HEK293 (cell line): ENCODE data around the gene METTL3.

Experiments
- HOXA7 ChIP-seq: sonication (generic); formaldehyde crosslinking; IDR thresholded peaks from 2 replicates; pipeline ENCODE4 v1.8.1; 2022; ENCODE audit warnings: missing genetic modification reagents, borderline replicate concordance
- KLF10 ChIP-seq: fragments of 450-650 bp; IDR thresholded peaks from 2 replicates; pipeline ENCODE4 v1.5.1; 2018; ENCODE audit warnings: missing biosample characterization, mild to moderate bottlenecking, missing genetic modification characterization
- MYNN ChIP-seq: fragments of 450-650 bp; formaldehyde crosslinking; IDR thresholded peaks from 2 replicates; pipeline ENCODE4 v1.5.1; 2016; ENCODE audit warnings: missing biosample characterization, missing genetic modification characterization, borderline replicate concordance
- SP2 ChIP-seq: fragments of 450-650 bp; formaldehyde crosslinking; IDR thresholded peaks from 2 replicates; pipeline ENCODE4 v1.5.1; 2016; ENCODE audit warnings: missing biosample characterization, missing genetic modification characterization
- YY2 ChIP-seq: fragments of 450-650 bp; formaldehyde crosslinking; IDR thresholded peaks from 2 replicates; pipeline ENCODE4 v1.5.1; 2016; ENCODE audit warnings: missing biosample characterization, missing genetic modification characterization
- ZBTB1 ChIP-seq: fragments of 450-650 bp; formaldehyde crosslinking; IDR thresholded peaks from 2 replicates; pipeline ENCODE4 v1.5.1; 2016; ENCODE audit warnings: missing biosample characterization, missing genetic modification characterization
- ZBTB48 ChIP-seq: fragments of 450-650 bp; formaldehyde crosslinking; IDR thresholded peaks from 2 replicates; pipeline ENCODE4 v1.5.1; 2016; ENCODE audit warnings: missing biosample characterization, missing genetic modification characterization
- ZFP3 ChIP-seq: fragments of 450-650 bp; formaldehyde crosslinking; IDR thresholded peaks from 2 replicates; pipeline ENCODE4 v1.5.1; 2016; ENCODE audit warnings: low read depth, missing biosample characterization, missing genetic modification characterization
- ZNF112 ChIP-seq: fragments of 450-650 bp; formaldehyde crosslinking; IDR thresholded peaks from 2 replicates; pipeline ENCODE4 v1.5.0; 2017; ENCODE audit warnings: missing biosample characterization, missing genetic modification characterization
- ZNF114 ChIP-seq: fragments of 450-650 bp; formaldehyde crosslinking; IDR thresholded peaks from 2 replicates; pipeline ENCODE4 v1.5.0; 2017; ENCODE audit warnings: missing biosample characterization, missing genetic modification characterization
- ZNF404 ChIP-seq: fragments of 450-650 bp; formaldehyde crosslinking; IDR thresholded peaks from 2 replicates; pipeline ENCODE4 v1.5.1; 2017; ENCODE audit warnings: missing biosample characterization, missing genetic modification characterization
- ZNF521 ChIP-seq: fragments of 450-650 bp; formaldehyde crosslinking; IDR thresholded peaks from 2 replicates; pipeline ENCODE4 v1.5.1; 2017; ENCODE audit warnings: missing biosample characterization, mild to moderate bottlenecking, missing genetic modification characterization
- ZNF530 ChIP-seq: fragments of 450-650 bp; formaldehyde crosslinking; IDR thresholded peaks from 2 replicates; pipeline ENCODE4 v1.5.1; 2016; ENCODE audit warnings: low read depth, missing biosample characterization, missing genetic modification characterization
- ZNF558 ChIP-seq: fragments of 450-650 bp; formaldehyde crosslinking; IDR thresholded peaks from 2 replicates; pipeline ENCODE4 v1.5.1; 2016; ENCODE audit warnings: missing biosample characterization, missing genetic modification characterization
- ZNF621 ChIP-seq: fragments of 450-650 bp; formaldehyde crosslinking; IDR thresholded peaks from 2 replicates; pipeline ENCODE4 v1.5.1; 2017; ENCODE audit warnings: missing biosample characterization, missing genetic modification characterization
- ZNF660 ChIP-seq: fragments of 450-650 bp; IDR thresholded peaks from 2 replicates; pipeline ENCODE4 v1.5.1; 2018; ENCODE audit warnings: missing biosample characterization, mild to moderate bottlenecking, missing genetic modification characterization
- ZNF830 ChIP-seq: fragments of 450-650 bp; IDR thresholded peaks from 2 replicates; pipeline ENCODE4 v1.5.0; 2018; ENCODE audit warnings: missing biosample characterization, missing genetic modification characterization, low read depth, mild to moderate bottlenecking, moderate library complexity
- ZSCAN23 ChIP-seq: fragments of 450-650 bp; formaldehyde crosslinking; IDR thresholded peaks from 2 replicates; pipeline ENCODE4 v1.5.1; 2016; ENCODE audit warnings: missing biosample characterization, missing genetic modification characterization
- TF ChIP-seq, protein P1 (sequence below): fragments of 450-650 bp; formaldehyde crosslinking; IDR thresholded peaks from 2 replicates; pipeline ENCODE4 v1.5.1; 2017; ENCODE audit warnings: missing biosample characterization, missing genetic modification characterization
- TF ChIP-seq, protein P2 (sequence below): fragments of 450-650 bp; formaldehyde crosslinking; IDR thresholded peaks from 2 replicates; pipeline ENCODE4 v1.5.1; 2017; ENCODE audit warnings: missing biosample characterization, missing genetic modification characterization
- TF ChIP-seq, protein P3 (sequence below): IDR thresholded peaks from 2 replicates; pipeline ENCODE4 v1.6.1; 2011; ENCODE audit warnings: mild to moderate bottlenecking, low read depth, low read length, borderline replicate concordance
- TF ChIP-seq, protein P4 (sequence below): fragments of 450-650 bp; formaldehyde crosslinking; IDR thresholded peaks from 2 replicates; pipeline ENCODE4 v1.5.1; 2016; ENCODE audit warnings: missing biosample characterization, missing genetic modification characterization
- TF ChIP-seq, protein P5 (sequence below): fragments of 450-650 bp; formaldehyde crosslinking; IDR thresholded peaks from 2 replicates; pipeline ENCODE4 v1.5.1; 2016; ENCODE audit warnings: missing biosample characterization, missing genetic modification characterization
- TF ChIP-seq, protein P6 (sequence below): fragments of 450-650 bp; formaldehyde crosslinking; IDR thresholded peaks from 2 replicates; pipeline ENCODE4; 2016; ENCODE audit warnings: missing biosample characterization, missing genetic modification characterization
- TF ChIP-seq, protein P7 (sequence below): fragments of 450-650 bp; IDR thresholded peaks from 2 replicates; pipeline ENCODE4 v1.5.1; 2018; ENCODE audit warnings: missing biosample characterization, mild to moderate bottlenecking, missing genetic modification characterization
- TF ChIP-seq, protein P8 (sequence below): fragments of 450-650 bp; formaldehyde crosslinking; IDR thresholded peaks from 2 replicates; pipeline ENCODE4 v1.5.1; 2016; ENCODE audit warnings: missing biosample characterization, missing genetic modification characterization, low read depth

Gene METTL3

DNA sequence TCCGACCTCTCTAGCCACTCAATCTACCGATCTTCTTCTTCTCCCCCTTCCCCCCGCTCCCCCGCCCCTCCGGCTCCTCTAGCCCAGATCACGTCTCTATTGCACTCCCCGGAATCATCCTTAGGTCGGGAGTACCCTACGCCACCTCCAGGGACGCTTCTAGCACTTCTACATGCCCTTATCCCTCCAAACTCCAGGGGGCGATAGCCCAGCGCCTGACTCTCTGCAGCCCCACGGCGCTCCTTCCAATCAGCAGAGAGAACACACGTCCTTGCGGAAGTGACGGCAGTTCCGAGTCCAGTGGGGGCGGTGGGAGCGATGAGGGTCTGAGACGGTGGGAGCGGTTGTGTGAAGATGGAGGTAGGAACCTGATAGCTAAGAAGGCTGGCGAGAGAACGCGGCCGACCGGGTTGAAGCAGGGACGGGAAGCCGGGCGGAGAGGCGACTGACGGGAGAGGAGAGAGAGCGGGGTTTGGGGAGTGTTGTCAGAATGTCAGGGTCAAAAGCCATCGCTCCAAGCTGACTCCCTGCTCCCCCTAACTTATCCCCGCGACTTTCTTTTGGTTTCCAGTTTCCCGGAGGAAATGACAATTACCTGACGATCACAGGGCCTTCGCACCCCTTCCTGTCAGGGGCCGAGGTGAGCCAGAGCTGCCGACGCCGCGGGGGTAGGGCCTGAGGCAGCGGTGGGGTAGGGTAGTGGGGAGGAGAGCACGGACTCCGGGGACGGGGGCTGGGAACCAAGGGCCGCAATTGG lies 34.0 kb downstream of the METTL3 start, which contains the start of the genes RAB2B and TOX4 (continued):
- no peak for TF ChIP-seq ZNF530
- no peak; the same call in 1 of the 2 replicates for TF ChIP-seq ZNF558
- peak; percentile 25; the same call in 1 of the 2 replicates for TF ChIP-seq ZBTB48 (tag by site-specific recombination)
- TF ChIP-seq, protein P1, sequence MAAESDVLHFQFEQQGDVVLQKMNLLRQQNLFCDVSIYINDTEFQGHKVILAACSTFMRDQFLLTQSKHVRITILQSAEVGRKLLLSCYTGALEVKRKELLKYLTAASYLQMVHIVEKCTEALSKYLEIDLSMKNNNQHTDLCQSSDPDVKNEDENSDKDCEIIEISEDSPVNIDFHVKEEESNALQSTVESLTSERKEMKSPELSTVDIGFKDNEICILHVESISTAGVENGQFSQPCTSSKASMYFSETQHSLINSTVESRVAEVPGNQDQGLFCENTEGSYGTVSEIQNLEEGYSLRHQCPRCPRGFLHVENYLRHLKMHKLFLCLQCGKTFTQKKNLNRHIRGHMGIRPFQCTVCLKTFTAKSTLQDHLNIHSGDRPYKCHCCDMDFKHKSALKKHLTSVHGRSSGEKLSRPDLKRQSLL (tag by site-specific recombination): no peak
- TF ChIP-seq YY2 (tag by site-specific recombination): no peak
- TF ChIP-seq, protein P2, sequence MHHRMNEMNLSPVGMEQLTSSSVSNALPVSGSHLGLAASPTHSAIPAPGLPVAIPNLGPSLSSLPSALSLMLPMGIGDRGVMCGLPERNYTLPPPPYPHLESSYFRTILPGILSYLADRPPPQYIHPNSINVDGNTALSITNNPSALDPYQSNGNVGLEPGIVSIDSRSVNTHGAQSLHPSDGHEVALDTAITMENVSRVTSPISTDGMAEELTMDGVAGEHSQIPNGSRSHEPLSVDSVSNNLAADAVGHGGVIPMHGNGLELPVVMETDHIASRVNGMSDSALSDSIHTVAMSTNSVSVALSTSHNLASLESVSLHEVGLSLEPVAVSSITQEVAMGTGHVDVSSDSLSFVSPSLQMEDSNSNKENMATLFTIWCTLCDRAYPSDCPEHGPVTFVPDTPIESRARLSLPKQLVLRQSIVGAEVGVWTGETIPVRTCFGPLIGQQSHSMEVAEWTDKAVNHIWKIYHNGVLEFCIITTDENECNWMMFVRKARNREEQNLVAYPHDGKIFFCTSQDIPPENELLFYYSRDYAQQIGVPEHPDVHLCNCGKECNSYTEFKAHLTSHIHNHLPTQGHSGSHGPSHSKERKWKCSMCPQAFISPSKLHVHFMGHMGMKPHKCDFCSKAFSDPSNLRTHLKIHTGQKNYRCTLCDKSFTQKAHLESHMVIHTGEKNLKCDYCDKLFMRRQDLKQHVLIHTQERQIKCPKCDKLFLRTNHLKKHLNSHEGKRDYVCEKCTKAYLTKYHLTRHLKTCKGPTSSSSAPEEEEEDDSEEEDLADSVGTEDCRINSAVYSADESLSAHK (tag by site-specific recombination): no peak
- TF ChIP-seq ZNF404 (tag by site-specific recombination): no peak
- TF ChIP-seq ZNF112: no peak
- TF ChIP-seq ZNF114 (tag by site-specific recombination): no peak
- TF ChIP-seq, protein P3, sequence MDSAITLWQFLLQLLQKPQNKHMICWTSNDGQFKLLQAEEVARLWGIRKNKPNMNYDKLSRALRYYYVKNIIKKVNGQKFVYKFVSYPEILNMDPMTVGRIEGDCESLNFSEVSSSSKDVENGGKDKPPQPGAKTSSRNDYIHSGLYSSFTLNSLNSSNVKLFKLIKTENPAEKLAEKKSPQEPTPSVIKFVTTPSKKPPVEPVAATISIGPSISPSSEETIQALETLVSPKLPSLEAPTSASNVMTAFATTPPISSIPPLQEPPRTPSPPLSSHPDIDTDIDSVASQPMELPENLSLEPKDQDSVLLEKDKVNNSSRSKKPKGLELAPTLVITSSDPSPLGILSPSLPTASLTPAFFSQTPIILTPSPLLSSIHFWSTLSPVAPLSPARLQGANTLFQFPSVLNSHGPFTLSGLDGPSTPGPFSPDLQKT: no peak
- TF ChIP-seq, protein P4, sequence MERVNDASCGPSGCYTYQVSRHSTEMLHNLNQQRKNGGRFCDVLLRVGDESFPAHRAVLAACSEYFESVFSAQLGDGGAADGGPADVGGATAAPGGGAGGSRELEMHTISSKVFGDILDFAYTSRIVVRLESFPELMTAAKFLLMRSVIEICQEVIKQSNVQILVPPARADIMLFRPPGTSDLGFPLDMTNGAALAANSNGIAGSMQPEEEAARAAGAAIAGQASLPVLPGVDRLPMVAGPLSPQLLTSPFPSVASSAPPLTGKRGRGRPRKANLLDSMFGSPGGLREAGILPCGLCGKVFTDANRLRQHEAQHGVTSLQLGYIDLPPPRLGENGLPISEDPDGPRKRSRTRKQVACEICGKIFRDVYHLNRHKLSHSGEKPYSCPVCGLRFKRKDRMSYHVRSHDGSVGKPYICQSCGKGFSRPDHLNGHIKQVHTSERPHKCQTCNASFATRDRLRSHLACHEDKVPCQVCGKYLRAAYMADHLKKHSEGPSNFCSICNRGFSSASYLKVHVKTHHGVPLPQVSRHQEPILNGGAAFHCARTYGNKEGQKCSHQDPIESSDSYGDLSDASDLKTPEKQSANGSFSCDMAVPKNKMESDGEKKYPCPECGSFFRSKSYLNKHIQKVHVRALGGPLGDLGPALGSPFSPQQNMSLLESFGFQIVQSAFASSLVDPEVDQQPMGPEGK (tag by site-specific recombination): peak; percentile 91
- TF ChIP-seq, protein P5, sequence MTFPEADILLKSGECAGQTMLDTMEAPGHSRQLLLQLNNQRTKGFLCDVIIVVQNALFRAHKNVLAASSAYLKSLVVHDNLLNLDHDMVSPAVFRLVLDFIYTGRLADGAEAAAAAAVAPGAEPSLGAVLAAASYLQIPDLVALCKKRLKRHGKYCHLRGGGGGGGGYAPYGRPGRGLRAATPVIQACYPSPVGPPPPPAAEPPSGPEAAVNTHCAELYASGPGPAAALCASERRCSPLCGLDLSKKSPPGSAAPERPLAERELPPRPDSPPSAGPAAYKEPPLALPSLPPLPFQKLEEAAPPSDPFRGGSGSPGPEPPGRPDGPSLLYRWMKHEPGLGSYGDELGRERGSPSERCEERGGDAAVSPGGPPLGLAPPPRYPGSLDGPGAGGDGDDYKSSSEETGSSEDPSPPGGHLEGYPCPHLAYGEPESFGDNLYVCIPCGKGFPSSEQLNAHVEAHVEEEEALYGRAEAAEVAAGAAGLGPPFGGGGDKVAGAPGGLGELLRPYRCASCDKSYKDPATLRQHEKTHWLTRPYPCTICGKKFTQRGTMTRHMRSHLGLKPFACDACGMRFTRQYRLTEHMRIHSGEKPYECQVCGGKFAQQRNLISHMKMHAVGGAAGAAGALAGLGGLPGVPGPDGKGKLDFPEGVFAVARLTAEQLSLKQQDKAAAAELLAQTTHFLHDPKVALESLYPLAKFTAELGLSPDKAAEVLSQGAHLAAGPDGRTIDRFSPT (tag by site-specific recombination): no peak
- TF ChIP-seq, protein P6, sequence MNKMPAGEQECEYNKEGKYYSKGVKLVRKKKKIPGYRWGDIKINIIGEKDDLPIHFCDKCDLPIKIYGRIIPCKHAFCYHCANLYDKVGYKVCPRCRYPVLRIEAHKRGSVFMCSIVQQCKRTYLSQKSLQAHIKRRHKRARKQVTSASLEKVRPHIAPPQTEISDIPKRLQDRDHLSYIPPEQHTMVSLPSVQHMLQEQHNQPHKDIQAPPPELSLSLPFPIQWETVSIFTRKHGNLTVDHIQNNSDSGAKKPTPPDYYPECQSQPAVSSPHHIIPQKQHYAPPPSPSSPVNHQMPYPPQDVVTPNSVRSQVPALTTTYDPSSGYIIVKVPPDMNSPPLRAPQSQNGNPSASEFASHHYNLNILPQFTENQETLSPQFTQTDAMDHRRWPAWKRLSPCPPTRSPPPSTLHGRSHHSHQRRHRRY: no peak
- no peak for TF ChIP-seq ZSCAN23 (tag by site-specific recombination)
- peak; percentile 90 for TF ChIP-seq SP2 (tag by site-specific recombination)
- no peak for TF ChIP-seq ZFP3 (tag by site-specific recombination)
- TF ChIP-seq MYNN (tag by site-specific recombination): no peak
- no peak for TF ChIP-seq ZNF830 (tag by site-specific recombination)
- TF ChIP-seq ZNF660: no peak
- no peak for TF ChIP-seq ZNF621 (tag by site-specific recombination)
- TF ChIP-seq HOXA7 (CRISPR knock-in tag): no peak
- no peak for TF ChIP-seq KLF10 (tag by site-specific recombination)
- no peak for TF ChIP-seq ZBTB1 (tag by site-specific recombination)
- TF ChIP-seq, protein P7, sequence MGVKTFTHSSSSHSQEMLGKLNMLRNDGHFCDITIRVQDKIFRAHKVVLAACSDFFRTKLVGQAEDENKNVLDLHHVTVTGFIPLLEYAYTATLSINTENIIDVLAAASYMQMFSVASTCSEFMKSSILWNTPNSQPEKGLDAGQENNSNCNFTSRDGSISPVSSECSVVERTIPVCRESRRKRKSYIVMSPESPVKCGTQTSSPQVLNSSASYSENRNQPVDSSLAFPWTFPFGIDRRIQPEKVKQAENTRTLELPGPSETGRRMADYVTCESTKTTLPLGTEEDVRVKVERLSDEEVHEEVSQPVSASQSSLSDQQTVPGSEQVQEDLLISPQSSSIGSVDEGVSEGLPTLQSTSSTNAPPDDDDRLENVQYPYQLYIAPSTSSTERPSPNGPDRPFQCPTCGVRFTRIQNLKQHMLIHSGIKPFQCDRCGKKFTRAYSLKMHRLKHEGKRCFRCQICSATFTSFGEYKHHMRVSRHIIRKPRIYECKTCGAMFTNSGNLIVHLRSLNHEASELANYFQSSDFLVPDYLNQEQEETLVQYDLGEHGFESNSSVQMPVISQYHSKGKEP (tag by site-specific recombination): no peak
- TF ChIP-seq, protein P8, sequence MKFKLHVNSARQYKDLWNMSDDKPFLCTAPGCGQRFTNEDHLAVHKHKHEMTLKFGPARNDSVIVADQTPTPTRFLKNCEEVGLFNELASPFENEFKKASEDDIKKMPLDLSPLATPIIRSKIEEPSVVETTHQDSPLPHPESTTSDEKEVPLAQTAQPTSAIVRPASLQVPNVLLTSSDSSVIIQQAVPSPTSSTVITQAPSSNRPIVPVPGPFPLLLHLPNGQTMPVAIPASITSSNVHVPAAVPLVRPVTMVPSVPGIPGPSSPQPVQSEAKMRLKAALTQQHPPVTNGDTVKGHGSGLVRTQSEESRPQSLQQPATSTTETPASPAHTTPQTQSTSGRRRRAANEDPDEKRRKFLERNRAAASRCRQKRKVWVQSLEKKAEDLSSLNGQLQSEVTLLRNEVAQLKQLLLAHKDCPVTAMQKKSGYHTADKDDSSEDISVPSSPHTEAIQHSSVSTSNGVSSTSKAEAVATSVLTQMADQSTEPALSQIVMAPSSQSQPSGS: peak; percentile 67
- TF ChIP-seq ZNF521 (tag by site-specific recombination): no peak
